ENCODE results near the gene SDHA.

GRCh38 chr5:182126-182525 lies 36.0 kb upstream of the SDHA start:
- TF ChIP-seq CTCF (IDR thresholded peaks at IDR 0.05; ENCODE audit: insufficient read depth, low read length, poor library complexity, severe bottlenecking) = no peak
- TF ChIP-seq EZH2phosphoT487 (conservative IDR thresholded peaks at IDR 0.05; ENCODE audit: low read length) = no peak

All from SU-DHL-6 (cell line).